ENCODE results near the gene CRHBP. TPM values are rescaled to one million over a fixed set of nuclear protein-coding genes. Genes with fewer than 3 reads are reported as not detected.
"Not testable (repeated sequence)": the region's sequence is repeated elsewhere in the genome, so short reads cannot be mapped to it uniquely, and the experiment has no call there.

Gene CRHBP, protein sequence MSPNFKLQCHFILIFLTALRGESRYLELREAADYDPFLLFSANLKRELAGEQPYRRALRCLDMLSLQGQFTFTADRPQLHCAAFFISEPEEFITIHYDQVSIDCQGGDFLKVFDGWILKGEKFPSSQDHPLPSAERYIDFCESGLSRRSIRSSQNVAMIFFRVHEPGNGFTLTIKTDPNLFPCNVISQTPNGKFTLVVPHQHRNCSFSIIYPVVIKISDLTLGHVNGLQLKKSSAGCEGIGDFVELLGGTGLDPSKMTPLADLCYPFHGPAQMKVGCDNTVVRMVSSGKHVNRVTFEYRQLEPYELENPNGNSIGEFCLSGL
- polyA plus RNA-seq (2013) = 314 TPM

DNA sequence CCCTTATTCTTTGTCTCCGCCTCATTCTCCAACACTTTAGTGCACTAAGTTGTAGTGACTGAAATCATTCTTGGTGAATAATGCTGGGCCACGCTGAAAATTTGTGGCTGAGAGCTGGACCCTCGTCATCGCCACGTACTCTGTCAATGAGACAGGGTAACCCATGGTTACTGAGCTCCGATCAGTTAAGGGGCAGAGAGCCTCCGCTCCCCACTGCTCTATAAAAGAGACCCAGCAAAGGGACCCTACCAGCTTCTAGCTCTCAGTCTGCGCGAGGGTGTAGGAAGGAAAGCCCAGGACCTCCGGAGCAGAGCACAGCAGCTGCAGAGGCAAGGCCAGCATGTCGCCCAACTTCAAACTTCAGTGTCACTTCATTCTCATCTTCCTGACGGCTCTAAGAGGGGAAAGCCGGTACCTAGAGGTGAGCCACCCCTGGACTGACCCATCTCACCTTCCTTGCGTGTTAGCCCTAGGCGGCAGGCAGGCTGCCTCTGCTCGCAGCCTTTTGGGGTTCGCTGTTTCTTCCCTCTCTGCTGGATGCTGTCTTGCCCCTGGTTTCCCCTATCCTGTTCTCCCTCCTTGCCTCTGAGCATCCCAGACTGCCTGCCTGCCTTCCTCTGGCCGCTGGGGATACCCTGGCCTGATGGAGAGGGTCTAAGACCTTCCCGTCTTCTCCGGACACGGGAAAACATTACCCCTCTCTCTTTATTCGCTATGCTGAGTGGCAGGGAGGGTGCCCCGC is at the start of gene CRHBP:
TSS of gene CRHBP (plus strand) at position 251 of the 742 bp plus-strand sequence. CDS start at position 341, 90 bp downstream.
- H3K27me3 ChIP-seq (replicated peaks in 2 of 5; ENCODE audit: control insufficient read depth in 4 of 5, insufficient read depth in 5 of 5, low read length in 4 of 5) = peaks cover 0 to 8% (median 0%) of the 10 kb centered on the region in 5 experiments
- H3K27ac ChIP-seq (ENCODE audit: insufficient read depth in 1 of 2, low read depth in 1 of 2, low read length in 2 of 2, poor library complexity in 1 of 2, severe bottlenecking in 2 of 2) = peak within 1 kb of the TSS; percentile 78 to 86
- POLR2A ChIA-PET = interaction anchor here (0.9 to 1.1 kb wide), 2 partner anchors 9 to 100 kb away, joined by 3 read pairs; no protein-coding TSS in a partner anchor
- H3K4me1 ChIP-seq (ENCODE audit: control extremely low read depth in 1 of 4, control insufficient read depth in 4 of 4, insufficient read depth in 4 of 4, low read length in 3 of 4) = peaks cover 10 to 70% (median 23%) of the 10 kb centered on the region in 4 experiments
- WGBS (ENCODE audit: insufficient coverage) = 0% methylated on average over 21 of the region's 23 CpGs
- H3K4me3 ChIP-seq (ENCODE audit: control insufficient read depth in 1 of 7, extremely low read depth in 1 of 7, insufficient read depth in 4 of 7, low read depth in 2 of 7, low read length in 6 of 7) = peak within 1 kb of the TSS; percentile 53 to 100 (median 89)
- H3K9me3 ChIP-seq (ENCODE audit: control extremely low read depth in 1 of 5, control insufficient read depth in 4 of 5, insufficient read depth in 2 of 5, low read depth in 1 of 5, low read length in 4 of 5) = no peaks in the 10 kb centered on the region
- DNase-seq = peak; percentile 71 to 89 (median 88)
- peaks cover 0 to 25% (median 10%) of the 10 kb centered on the region in 4 experiments for H3K36me3 ChIP-seq (ENCODE audit: control insufficient read depth in 4 of 4, insufficient read depth in 4 of 4, low read length in 3 of 4)
- CTCF ChIA-PET = interaction anchor here (0.6 to 1.9 kb wide), 12 partner anchors 9 to 134 kb away, joined by 3 to 6 read pairs (median 3); partner anchors contain the start of gene F2RL1

DNA sequence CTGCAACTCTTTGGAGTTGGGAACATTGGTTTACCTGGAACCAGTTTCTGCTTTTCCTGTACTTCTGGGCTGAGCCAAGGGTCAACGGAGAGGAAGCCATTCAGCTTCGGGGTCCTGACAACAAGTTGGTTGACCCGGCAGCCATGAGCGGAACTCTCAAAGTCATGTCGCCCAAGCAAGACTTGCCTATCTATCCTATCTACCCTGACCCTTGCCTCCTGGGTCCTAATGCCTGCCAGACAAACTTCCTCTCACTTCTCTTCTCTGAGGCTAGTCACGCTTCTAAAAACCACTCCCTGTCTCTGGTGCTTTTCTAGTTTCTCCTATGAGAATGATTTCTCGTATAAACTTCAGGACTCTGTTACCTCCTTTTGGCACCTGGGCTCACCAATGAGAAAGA is 44.7 kb upstream of the CRHBP start:
- H3K27ac ChIP-seq (ENCODE audit: insufficient read depth in 1 of 2, low read depth in 1 of 2, low read length in 2 of 2, poor library complexity in 1 of 2, severe bottlenecking in 2 of 2) = no peak overlapping the region

DNA sequence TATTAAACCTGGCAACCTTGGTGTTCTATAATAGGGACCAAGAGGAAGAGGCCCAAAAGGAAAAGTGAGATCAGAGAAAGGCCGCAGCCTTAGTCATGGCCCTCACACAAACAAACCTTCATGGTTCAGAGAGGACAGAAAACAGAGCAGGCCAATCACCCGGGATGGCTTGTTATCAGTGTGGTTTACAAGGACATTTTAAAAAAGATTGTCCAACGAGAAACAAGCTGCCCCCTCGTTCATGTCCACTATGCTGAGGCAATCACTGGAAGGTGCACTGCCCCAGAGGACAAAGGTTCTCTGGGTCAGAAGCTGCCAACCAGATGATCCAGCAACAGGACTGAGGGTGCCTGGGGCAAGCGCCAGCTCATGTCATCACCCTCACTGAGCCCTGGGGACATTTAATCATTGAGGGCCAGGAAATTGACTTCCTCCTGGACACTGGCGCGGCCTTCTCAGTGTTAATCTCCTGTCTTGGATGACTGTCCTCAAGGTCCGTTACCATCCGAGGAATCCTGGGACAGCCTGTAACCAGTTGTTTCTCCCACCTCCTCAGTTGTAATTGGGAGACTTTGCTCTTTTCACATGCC is 42.4 kb upstream of the CRHBP start:
- H3K9me3 ChIP-seq (ENCODE audit: control extremely low read depth in 1 of 5, control insufficient read depth in 4 of 5, insufficient read depth in 2 of 5, low read depth in 1 of 5, low read length in 4 of 5); POLR2A ChIA-PET; DNase-seq; H3K4me3 ChIP-seq (ENCODE audit: control insufficient read depth in 1 of 7, extremely low read depth in 1 of 7, insufficient read depth in 4 of 7, low read depth in 2 of 7, low read length in 6 of 7); H3K27me3 ChIP-seq (replicated peaks in 2 of 5; ENCODE audit: control insufficient read depth in 4 of 5, insufficient read depth in 5 of 5, low read length in 4 of 5); H3K4me1 ChIP-seq (ENCODE audit: control extremely low read depth in 1 of 4, control insufficient read depth in 4 of 4, insufficient read depth in 4 of 4, low read length in 3 of 4); H3K27ac ChIP-seq (ENCODE audit: insufficient read depth in 1 of 2, low read depth in 1 of 2, low read length in 2 of 2, poor library complexity in 1 of 2, severe bottlenecking in 2 of 2): not testable (repeated sequence)
- H3K36me3 ChIP-seq (ENCODE audit: control insufficient read depth in 4 of 4, insufficient read depth in 4 of 4, low read length in 3 of 4) = peaks cover 2 to 32% (median 2%) of the 10 kb centered on the region in 4 experiments
- 99% methylated on average over 8 of the region's 9 CpGs for WGBS (ENCODE audit: insufficient coverage)
- CTCF ChIA-PET = interaction anchor here (1.2 kb wide), 1 partner anchor 106 kb away, joined by 4 read pairs; no protein-coding TSS in a partner anchor

More for the DNA sequence above, 44.7 kb upstream of the CRHBP start:
- ChIA-PET CTCF (no interaction called here), POLR2A (no interaction called here)
- DNase-seq = no peak
- Histone ChIP-seq H3K4me3 (ENCODE audit: control insufficient read depth in 1 of 7, extremely low read depth in 1 of 7, insufficient read depth in 4 of 7, low read depth in 2 of 7, low read length in 6 of 7) (no peak overlapping the region), H3K4me1 (ENCODE audit: control extremely low read depth in 1 of 4, control insufficient read depth in 4 of 4, insufficient read depth in 4 of 4, low read length in 3 of 4) (peaks cover 0 to 7% (median 3%) of the 10 kb centered on the region in 4 experiments), H3K27me3 (replicated peaks in 2 of 5; ENCODE audit: control insufficient read depth in 4 of 5, insufficient read depth in 5 of 5, low read length in 4 of 5) (no peaks in the 10 kb centered on the region), H3K36me3 (ENCODE audit: control insufficient read depth in 4 of 4, insufficient read depth in 4 of 4, low read length in 3 of 4) (peaks cover 0 to 18% (median 1%) of the 10 kb centered on the region in 4 experiments), H3K9me3 (ENCODE audit: control extremely low read depth in 1 of 5, control insufficient read depth in 4 of 5, insufficient read depth in 2 of 5, low read depth in 1 of 5, low read length in 4 of 5) (peaks cover 0 to 2% (median 0%) of the 10 kb centered on the region in 5 experiments)
- WGBS (ENCODE audit: insufficient coverage) = 99% methylated on average over 7 of the region's 7 CpGs

DNA sequence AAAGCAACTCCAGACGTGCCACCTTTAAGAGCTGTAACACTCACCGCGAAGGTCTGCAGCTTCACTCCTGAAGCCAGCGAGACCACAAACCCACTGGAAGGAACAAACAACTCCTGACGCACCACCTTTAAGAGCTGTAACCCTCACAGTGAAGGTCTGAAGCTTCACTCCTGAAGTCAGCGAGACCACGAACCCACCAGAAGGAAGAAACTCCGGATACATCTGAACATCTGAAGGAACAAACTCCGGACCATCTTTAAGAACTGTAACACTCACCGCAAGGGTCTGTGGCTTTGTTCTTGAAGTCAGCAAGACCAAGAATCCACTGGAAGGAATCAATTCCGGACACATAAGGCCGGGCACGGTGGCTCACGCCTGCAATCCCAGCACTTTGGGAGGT is 38.2 kb upstream of the CRHBP start:
- H3K27ac ChIP-seq (ENCODE audit: insufficient read depth in 1 of 2, low read depth in 1 of 2, low read length in 2 of 2, poor library complexity in 1 of 2, severe bottlenecking in 2 of 2); H3K27me3 ChIP-seq (replicated peaks in 2 of 5; ENCODE audit: control insufficient read depth in 4 of 5, insufficient read depth in 5 of 5, low read length in 4 of 5); POLR2A ChIA-PET; H3K4me1 ChIP-seq (ENCODE audit: control extremely low read depth in 1 of 4, control insufficient read depth in 4 of 4, insufficient read depth in 4 of 4, low read length in 3 of 4); H3K4me3 ChIP-seq (ENCODE audit: control insufficient read depth in 1 of 7, extremely low read depth in 1 of 7, insufficient read depth in 4 of 7, low read depth in 2 of 7, low read length in 6 of 7); H3K9me3 ChIP-seq (ENCODE audit: control extremely low read depth in 1 of 5, control insufficient read depth in 4 of 5, insufficient read depth in 2 of 5, low read depth in 1 of 5, low read length in 4 of 5): not testable (repeated sequence)
- CTCF ChIA-PET = interaction anchor here (0.6 to 1.3 kb wide), 3 partner anchors 14 to 102 kb away, joined by 3 to 6 read pairs (median 3); no protein-coding TSS in a partner anchor
- peaks cover 0 to 14% (median 2%) of the 10 kb centered on the region in 4 experiments for H3K36me3 ChIP-seq (ENCODE audit: control insufficient read depth in 4 of 4, insufficient read depth in 4 of 4, low read length in 3 of 4)
- 86% methylated on average over 12 of the region's 14 CpGs for WGBS (ENCODE audit: insufficient coverage)
- DNase-seq = peak; percentile 22 to 82 (median 81)

DNA sequence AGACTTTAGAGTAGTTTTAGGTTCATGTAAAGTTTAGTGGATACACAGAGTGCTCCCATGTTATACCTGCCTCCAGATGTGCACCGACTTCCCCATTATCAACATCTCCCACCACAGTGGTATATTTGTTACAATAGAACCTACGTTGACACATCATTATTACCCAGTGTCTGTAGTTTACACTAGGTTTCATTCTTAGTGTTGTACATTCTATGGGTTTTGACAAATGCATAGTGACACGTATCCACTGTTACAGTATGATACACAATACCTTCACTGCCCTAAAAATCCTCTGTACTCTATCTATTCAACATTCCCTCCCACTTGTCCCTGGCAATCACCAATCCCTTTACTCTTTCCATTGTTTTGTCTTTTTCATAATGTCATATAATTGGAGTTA is 34.3 kb upstream of the CRHBP start:
- no peaks in the 10 kb centered on the region for H3K27me3 ChIP-seq (replicated peaks in 2 of 5; ENCODE audit: control insufficient read depth in 4 of 5, insufficient read depth in 5 of 5, low read length in 4 of 5)
- peaks cover 0 to 9% (median 0%) of the 10 kb centered on the region in 5 experiments for H3K9me3 ChIP-seq (ENCODE audit: control extremely low read depth in 1 of 5, control insufficient read depth in 4 of 5, insufficient read depth in 2 of 5, low read depth in 1 of 5, low read length in 4 of 5)
- peaks cover 0 to 9% (median 2%) of the 10 kb centered on the region in 4 experiments for H3K4me1 ChIP-seq (ENCODE audit: control extremely low read depth in 1 of 4, control insufficient read depth in 4 of 4, insufficient read depth in 4 of 4, low read length in 3 of 4)
- no peak overlapping the region for H3K27ac ChIP-seq (ENCODE audit: insufficient read depth in 1 of 2, low read depth in 1 of 2, low read length in 2 of 2, poor library complexity in 1 of 2, severe bottlenecking in 2 of 2)
- 100% methylated on average over 1 of the region's 3 CpGs for WGBS (ENCODE audit: insufficient coverage)
- CTCF ChIA-PET = interaction anchor here (1.1 to 1.8 kb wide), 2 partner anchors 10 to 33 kb away, joined by 4 read pairs; no protein-coding TSS in a partner anchor
- DNase-seq = no peak
- POLR2A ChIA-PET = no interaction called here
- peaks cover 0 to 15% (median 2%) of the 10 kb centered on the region in 4 experiments for H3K36me3 ChIP-seq (ENCODE audit: control insufficient read depth in 4 of 4, insufficient read depth in 4 of 4, low read length in 3 of 4)
- H3K4me3 ChIP-seq (ENCODE audit: control insufficient read depth in 1 of 7, extremely low read depth in 1 of 7, insufficient read depth in 4 of 7, low read depth in 2 of 7, low read length in 6 of 7) = no peak overlapping the region

DNA sequence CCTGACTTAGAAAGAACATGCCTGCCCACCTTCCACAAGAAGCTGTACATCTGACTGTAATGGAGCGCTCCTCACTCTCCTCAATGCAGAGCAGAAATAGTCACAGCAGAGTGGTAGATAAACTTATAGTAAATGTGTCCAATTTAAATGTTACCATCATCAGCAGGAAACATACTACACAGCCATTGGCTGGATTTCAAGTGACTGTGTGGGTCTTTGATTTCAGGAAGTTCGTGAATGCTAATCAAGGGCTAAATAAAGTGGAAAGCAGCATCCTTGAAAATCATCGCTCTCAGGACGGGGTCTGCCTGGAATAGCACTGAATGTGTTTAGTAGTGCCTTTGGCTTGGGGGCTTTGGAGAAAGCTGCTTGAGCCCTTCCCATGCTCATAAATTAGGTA is 32.4 kb upstream of the CRHBP start:
- peaks cover 0 to 9% (median 2%) of the 10 kb centered on the region in 4 experiments for H3K4me1 ChIP-seq (ENCODE audit: control extremely low read depth in 1 of 4, control insufficient read depth in 4 of 4, insufficient read depth in 4 of 4, low read length in 3 of 4)
- CTCF ChIA-PET = interaction anchor here (0.7 to 1.0 kb wide), 2 partner anchors 56 to 96 kb away, joined by 3 to 4 read pairs; no protein-coding TSS in a partner anchor
- H3K36me3 ChIP-seq (ENCODE audit: control insufficient read depth in 4 of 4, insufficient read depth in 4 of 4, low read length in 3 of 4) = peaks cover 0 to 3% (median 0%) of the 10 kb centered on the region in 4 experiments
- no peaks in the 10 kb centered on the region for H3K27me3 ChIP-seq (replicated peaks in 2 of 5; ENCODE audit: control insufficient read depth in 4 of 5, insufficient read depth in 5 of 5, low read length in 4 of 5)
- H3K27ac ChIP-seq (ENCODE audit: insufficient read depth in 1 of 2, low read depth in 1 of 2, low read length in 2 of 2, poor library complexity in 1 of 2, severe bottlenecking in 2 of 2) = no peak overlapping the region
- H3K9me3 ChIP-seq (ENCODE audit: control extremely low read depth in 1 of 5, control insufficient read depth in 4 of 5, insufficient read depth in 2 of 5, low read depth in 1 of 5, low read length in 4 of 5) = no peaks in the 10 kb centered on the region
- peak overlapping the region in 1 of 7 experiments; percentile 23 for H3K4me3 ChIP-seq (ENCODE audit: control insufficient read depth in 1 of 7, extremely low read depth in 1 of 7, insufficient read depth in 4 of 7, low read depth in 2 of 7, low read length in 6 of 7)
- WGBS (ENCODE audit: insufficient coverage) = no CpG with 5 or more reads among the region's 4 CpGs
- POLR2A ChIA-PET = no interaction called here
- peak; percentile 31 to 72 (median 64) for DNase-seq
